ENCODE measurements around the gene KIAA0513.

- TF ChIP-seq CTCF (IDR thresholded peaks at IDR 0.05) (no peak), EZH2 (IDR thresholded peaks at IDR 0.05; ENCODE audit: borderline replicate concordance, insufficient read depth, low read depth, low read length, poor library complexity, severe bottlenecking) (no peak)
Observed at GRCh38 chr16:85046472-85046916, 18.9 kb downstream of the KIAA0513 start.
